SIG-M5 treated with dmso at 0.1 percent for 504 hours (cell line): Measurements from ENCODE around the gene MACF1.
"Not testable (repeated sequence)": the region's sequence is repeated elsewhere in the genome, so short reads cannot be mapped to it uniquely, and the experiment has no call there.

Source experiments
- DNase-seq: peaks from one replicate; lab custom pipeline; 2025; ENCODE audit not compliant: unreplicated experiment; lab: John Stamatoyannopoulos, UW

Gene MACF1

DNA sequence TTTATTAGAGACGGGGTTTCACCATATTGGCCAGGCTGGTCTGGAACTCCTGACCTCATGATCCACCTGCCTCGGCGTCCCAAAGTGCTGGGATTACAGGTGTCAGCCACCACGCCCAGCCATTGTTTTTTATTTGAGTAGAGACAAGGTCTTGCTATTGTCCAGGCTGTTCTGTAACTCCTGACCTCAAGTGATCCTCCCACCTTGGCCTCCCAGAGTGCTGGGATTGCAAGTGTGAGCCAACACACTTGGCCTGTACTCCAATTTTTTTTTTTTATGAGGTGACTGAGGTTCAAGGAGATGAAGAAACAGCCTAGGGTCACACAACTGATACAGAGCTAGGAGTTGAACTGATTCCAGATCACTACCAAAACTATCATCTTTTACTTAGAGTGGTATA, 245.5 kb downstream of the MACF1 start:
- DNase-seq, result not testable (repeated sequence)

DNA sequence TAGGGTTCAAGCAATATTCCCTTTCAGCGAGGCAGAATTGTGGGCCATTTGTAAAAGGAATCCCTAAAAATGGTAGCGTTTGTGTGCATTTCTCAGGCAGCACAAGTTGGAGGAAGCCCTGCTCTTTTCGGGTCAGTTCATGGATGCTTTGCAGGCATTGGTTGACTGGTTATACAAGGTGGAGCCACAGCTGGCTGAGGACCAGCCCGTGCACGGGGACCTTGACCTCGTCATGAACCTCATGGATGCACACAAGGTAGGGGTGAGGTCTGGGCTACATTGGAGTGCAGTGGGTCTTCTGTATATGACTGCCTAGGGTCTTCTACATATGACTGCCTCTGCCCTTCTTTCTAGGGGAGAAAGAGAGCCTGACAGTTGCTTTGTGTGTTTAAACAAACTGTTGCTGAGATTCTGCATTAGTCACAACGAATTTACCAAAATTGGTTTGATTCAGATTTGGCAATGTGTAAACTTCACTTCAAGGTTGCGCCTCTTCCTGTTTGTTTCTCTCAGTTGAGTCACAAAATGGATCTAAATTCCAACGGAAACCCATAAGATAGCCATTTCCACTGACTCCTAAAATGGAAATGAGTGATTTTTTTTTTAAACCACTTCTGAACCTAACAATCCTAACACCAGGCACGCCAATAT, 246.6 kb downstream of the MACF1 start:
- no peak for DNase-seq

DNA sequence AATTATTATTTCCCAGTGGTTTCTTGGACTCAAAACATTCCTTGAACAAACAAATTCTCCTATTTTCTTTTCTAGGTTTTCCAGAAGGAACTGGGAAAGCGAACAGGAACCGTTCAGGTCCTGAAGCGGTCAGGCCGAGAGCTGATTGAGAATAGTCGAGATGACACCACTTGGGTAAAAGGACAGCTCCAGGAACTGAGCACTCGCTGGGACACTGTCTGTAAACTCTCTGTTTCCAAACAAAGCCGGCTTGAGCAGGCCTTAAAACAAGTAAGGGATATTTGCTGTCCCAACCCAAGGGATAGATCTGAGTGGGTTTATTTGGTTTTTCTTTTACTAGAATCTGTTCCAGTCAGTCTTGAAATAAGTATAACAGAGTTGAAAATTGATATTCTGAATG, 247.6 kb downstream of the MACF1 start:
- no peak for DNase-seq

- no peak for DNase-seq
Observed at GRCh38 chr1:39452540-39452939, 248.0 kb downstream of the MACF1 start.

DNA sequence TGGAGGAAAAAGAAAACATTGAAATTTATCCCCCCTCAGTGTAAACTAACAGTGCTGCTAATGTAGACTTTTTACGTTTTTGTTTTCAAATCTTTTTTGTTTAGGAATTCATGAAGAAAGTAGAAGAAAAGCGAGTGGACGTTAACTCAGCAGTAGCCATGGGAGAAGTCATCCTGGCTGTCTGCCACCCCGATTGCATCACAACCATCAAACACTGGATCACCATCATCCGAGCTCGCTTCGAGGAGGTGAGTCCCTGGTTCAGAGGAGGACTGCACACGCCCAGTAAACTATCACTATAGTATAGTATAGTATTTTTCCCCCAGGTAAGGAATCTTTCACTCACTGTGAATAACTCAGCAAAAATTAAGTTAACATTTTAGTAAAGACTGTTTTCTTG, 249.1 kb downstream of the MACF1 start:
- no peak for DNase-seq

DNA sequence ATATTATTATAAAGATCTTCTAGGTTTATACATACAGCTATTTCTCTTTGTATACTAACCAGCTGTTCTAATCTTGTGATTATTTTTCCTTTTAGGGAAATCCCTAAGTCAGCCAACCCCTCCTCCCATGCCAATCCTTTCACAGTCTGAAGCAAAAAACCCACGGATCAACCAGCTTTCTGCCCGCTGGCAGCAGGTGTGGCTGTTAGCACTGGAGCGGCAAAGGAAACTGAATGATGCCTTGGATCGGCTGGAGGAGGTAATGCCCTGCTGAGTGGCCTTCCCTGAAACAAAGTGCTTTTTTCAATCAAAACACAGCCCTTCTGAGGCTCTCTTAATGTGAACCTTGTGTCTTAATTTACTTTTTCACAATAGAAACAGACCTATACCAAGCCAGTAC, 254.5 kb downstream of the MACF1 start:
- no peak for DNase-seq

- no peak for DNase-seq
Observed at GRCh38 chr1:39462074-39462473, 257.6 kb downstream of the MACF1 start.

- no peak for DNase-seq
Observed at GRCh38 chr1:39466413-39467107, 262.1 kb downstream of the MACF1 start.

DNA sequence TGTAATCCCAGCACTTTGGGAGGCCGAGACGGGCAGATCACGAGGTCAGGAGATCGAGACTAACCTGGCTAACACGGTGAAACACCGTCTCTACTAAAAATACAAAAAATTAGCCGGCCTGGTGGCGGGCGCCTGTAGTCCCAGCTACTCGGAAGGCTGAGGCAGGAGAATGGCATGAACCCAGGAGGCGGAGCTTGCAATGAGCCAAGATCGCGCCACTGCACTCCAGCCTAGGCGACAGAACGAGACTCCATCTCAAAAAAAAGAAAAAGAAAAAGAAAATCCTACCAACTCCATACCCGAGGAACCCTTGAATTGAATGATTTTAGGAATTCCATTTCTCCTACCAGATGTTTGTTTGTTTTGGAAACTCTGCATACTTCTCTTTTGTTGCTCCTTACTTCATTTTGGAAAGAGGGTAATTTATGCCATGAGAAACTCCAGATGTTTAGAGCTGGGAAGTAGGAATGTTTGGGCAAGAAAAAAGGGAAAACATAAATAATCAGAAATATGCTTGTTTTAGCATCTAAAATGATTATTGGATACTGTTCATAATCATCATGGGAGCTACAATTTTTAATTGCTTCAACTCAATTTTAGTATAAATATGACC, 262.7 kb downstream of the MACF1 start:
- not testable (repeated sequence) for DNase-seq

- no peak for DNase-seq
Observed at GRCh38 chr1:39469150-39469549, 264.7 kb downstream of the MACF1 start.

DNA sequence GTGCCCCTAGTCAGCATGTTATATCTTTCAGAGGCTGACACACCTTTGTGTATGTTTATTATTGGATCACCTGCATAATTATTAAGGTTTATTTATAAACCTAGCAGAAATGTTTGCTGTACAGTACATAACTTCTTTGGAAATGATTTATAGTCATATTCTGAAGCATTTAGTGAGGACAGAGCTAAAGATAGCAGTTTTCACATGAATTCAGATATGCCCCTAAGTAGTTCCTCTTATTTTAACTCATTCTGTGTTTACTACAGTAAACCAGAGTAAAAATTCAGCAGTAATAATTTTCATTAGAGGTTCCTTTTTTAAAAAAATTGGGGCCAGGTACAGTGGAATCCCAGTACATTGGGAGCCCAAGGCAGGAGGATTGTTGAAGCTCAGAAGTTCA, 265.5 kb downstream of the MACF1 start:
- no peak for DNase-seq

DNA sequence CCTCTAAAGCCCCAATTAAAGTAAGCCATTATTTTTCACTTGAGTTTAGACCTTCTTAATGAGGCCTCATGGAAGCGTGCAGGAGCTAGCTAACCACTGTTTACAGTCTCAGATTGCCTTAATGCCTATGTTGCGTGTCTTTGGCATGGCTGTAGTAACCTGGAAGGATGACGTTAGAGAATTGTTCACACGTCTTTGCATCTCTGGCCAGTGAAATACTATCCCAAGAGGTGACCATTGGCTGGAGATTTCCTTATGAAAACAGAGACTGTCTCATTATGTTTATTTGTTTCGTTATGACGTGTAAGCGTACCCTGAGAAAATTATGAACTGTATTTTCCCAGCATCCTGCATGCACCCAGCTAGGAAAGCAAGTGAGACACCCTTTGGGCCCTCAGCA, 268.3 kb downstream of the MACF1 start:
- no peak for DNase-seq

- DNase-seq, result no peak
Observed at GRCh38 chr1:39473324-39473723, 268.8 kb downstream of the MACF1 start.

- DNase-seq, result no peak
Observed at GRCh38 chr1:39474810-39475209, 270.3 kb downstream of the MACF1 start.

DNA sequence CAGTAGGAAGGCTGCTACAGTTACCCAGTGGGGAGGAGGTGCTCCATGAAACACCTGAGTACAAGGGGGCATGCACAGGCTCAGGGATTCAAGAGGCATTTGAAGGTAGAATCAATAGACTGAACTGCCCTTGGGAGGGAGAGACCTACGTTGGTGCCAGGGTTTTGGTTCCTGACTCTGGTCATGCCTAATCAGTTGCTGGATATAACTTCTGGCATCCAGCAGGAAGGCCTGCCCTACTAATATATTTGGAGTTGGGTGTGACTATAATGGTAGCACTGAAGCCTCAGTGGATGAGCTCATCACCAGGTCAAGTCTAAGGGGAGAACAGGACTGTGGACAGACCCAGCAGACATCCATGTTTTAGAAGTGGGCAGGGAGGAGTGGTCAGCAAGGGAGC, 271.1 kb downstream of the MACF1 start:
- DNase-seq, result not testable (repeated sequence)

DNA sequence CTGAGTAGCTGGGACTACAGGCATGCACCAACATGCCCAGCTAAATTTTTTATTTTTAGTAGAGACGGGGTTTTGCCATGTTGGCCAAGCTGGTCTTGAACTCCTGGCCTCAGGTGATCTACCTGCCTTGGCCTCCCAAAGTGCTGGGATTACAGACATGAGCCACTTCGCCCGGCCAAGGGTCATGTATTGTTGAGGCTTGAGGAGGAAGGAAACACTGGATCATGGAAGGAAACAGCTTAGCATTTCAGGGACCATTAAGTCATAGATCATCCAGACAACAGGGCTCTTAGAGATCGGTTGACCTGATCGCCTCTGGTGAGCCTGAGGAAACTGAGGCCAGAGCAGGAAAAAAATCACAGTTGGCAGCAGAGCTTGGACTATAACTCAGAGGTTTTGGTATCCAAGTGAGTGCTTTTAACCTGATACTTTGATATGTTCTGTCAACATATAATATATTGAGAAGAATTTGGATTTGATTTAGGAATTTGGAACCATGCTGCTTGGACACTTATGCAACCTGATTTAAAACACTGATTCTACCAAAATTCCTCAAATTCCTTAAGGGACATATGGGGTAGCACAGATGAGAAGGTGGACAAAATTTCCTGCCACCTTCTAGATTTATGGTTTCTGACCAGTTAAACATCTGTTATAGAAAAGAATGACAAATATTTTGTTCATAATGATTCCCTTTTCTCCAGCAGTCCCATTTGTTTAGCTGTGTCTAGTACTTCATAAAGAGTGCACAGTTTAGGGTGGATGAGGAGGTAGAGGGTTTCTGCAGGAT, 273.8 kb downstream of the MACF1 start:
- no peak for DNase-seq

DNA sequence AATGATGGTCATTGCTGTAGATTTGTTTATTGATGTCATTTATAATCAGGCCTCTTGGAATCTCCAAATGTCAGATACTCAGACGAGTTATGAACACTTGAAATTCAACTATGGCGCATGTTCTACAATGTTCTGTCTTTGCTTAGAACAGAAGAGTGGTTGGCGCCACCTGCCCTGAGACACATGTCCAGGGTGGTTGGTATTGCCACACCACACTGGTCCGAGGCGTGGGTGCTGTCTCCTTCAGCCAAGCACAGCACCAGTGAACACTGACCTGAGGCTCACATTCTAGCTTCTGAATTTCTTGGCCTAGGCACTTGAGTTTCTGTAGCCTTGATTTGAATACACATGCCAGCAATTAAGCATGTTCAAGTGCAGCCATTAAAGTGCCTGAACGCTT, 276.8 kb downstream of the MACF1 start:
- no peak for DNase-seq

DNA sequence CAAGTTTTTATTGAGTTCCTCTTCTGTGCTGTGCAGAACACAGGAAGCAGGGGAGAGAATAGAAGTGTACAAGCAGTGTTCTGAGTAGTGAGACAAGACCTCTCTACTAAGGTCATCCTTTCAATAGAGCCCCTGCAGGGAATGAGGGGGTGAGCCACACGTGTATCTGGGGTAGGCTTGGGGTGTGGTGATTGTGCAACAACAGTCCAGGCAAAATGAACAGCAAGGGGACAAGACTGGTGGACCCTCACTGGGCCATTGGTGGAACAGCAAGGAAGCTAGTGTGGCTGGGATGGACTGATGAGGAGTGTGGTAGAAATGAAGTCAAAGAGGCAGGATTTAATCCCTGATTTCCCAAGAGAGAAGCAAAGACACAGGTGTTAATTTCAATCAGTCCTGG, 278.8 kb downstream of the MACF1 start:
- no peak for DNase-seq

DNA sequence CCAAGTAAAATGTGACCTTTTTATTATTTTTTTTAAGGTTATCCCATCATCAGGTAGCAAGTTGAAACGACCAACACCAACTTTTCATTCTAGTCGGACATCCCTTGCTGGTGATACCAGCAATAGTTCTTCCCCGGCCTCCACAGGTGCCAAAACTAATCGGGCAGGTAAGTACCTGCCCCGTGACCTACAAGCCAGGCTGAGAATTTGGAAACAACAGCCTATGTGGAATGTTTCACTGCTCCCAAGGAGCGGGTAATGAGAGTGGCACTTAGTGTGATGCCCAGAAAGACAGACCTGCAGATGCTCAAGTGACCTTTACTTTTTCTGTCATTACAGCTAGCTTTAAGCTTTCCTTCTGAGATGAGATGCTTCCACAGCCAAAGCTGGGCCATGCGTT, 280.1 kb downstream of the MACF1 start:
- DNase-seq, result no peak

- no peak for DNase-seq
Observed at GRCh38 chr1:39485046-39485803, 280.7 kb downstream of the MACF1 start.

- no peak for DNase-seq
Observed at GRCh38 chr1:39488012-39488545, 283.6 kb downstream of the MACF1 start.
